NB4 (cell line): Measurements from ENCODE around the gene KLHL6.

ENCODE experiments used
- DNase-seq: peaks from one replicate; pipeline ENCODE4 v3.0.0; 2010; ENCODE audit warnings: low read depth
- H3K4me3 ChIP-seq: one replicate; pipeline ENCODE4 v1.5.1; 2011; ENCODE audit warnings: mild to moderate bottlenecking, low read depth, low read length, moderate library complexity
- CTCF ChIP-seq: IDR thresholded peaks from one replicate; pipeline ENCODE4 v1.5.1; 2012; ENCODE audit warnings: low read depth, low read length
- MYC ChIP-seq: IDR thresholded peaks from 2 replicates; pipeline ENCODE4 v1.6.1; 2011; ENCODE audit warnings: low read depth, low read length

KLHL6 gene

GRCh38 chr3:183437666-183438564 is 117.6 kb downstream of the KLHL6 start:
- no peak for TF ChIP-seq CTCF
- TF ChIP-seq MYC = no peak
- H3K4me3 ChIP-seq = no peak overlapping the region
- no peak for DNase-seq
